Glutamatergic neuron (in vitro differentiated cells): ENCODE results near the gene THADA. TPM values are rescaled to one million over a fixed set of nuclear protein-coding genes. Genes with fewer than 3 reads are reported as not detected.

Experiments used
- DNase-seq: peaks from one replicate; pipeline ENCODE4 v3.0.0; 2022
- H3K27ac Mint-ChIP-seq: one replicate; pipeline ENCODE4 v1.8.0; 2020; ENCODE audit warnings: mild to moderate bottlenecking, mixed read lengths, inconsistent platforms; ENCODE audit not compliant: unreplicated experiment
- H3K27me3 Mint-ChIP-seq: one replicate; pipeline ENCODE4 v1.8.0; 2020; ENCODE audit warnings: mild to moderate bottlenecking, moderate library complexity, mixed read lengths, inconsistent platforms; ENCODE audit not compliant: unreplicated experiment
- H3K36me3 Mint-ChIP-seq: one replicate; pipeline ENCODE4 v1.8.0; 2020; ENCODE audit warnings: mild to moderate bottlenecking, mixed read lengths, inconsistent platforms; ENCODE audit not compliant: unreplicated experiment
- H3K4me1 Mint-ChIP-seq: one replicate; pipeline ENCODE4 v1.8.0; 2020; ENCODE audit warnings: mild to moderate bottlenecking, low read depth, mixed read lengths, inconsistent platforms; ENCODE audit not compliant: unreplicated experiment
- H3K4me3 Mint-ChIP-seq: one replicate; pipeline ENCODE4 v1.8.0; 2020; ENCODE audit warnings: mild to moderate bottlenecking, mixed read lengths, inconsistent platforms; ENCODE audit not compliant: unreplicated experiment
- H3K9me3 Mint-ChIP-seq: one replicate; pipeline ENCODE4 v1.8.0; 2020; ENCODE audit warnings: mild to moderate bottlenecking, moderate library complexity, mixed read lengths, inconsistent platforms; ENCODE audit not compliant: unreplicated experiment
- CTCF ChIP-seq: fragments of 200-600 bp; sonication (generic); IDR thresholded peaks from one replicate; pipeline ENCODE4 v1.5.0; 2021; ENCODE audit not compliant: partially characterized antibody, unreplicated experiment
- total RNA-seq: library from RNA; stranded (reverse); fragmentation: NEBNext Ultra II Directional; extraction: Animal tissue kit (Norgen Biotek cat#: 25700); gene quantifications from one replicate; pipeline ENCODE4 v1.2.1, GENCODE V29; 2021; ENCODE audit not compliant: unreplicated experiment

THADA gene
- total RNA-seq, 1 donor from 2014 or later: 15.0 TPM

GRCh38 chr2:43226955-43227829 is 368.6 kb downstream of the THADA start:
- Mint-ChIP-seq H3K27ac (no peak overlapping the region), H3K4me3 (peak overlapping the region; percentile 80), H3K4me1 (no peaks in the 10 kb centered on the region), H3K27me3 (peaks cover 5% of the 10 kb centered on the region), H3K9me3 (peaks cover 3% of the 10 kb centered on the region), H3K36me3 (no peaks in the 10 kb centered on the region)
- DNase-seq: peak; percentile 72
- no peak for TF ChIP-seq CTCF

GRCh38 chr2:43226558-43226954 is 369.3 kb downstream of the THADA start, which contains the start of gene ZFP36L2:
Gene ZFP36L2 (minus strand): TSS chr2:43226606. CDS start chr2:43226315, 291 bp downstream.
- H3K4me3 Mint-ChIP-seq: peak within 1 kb of the TSS; percentile 80
- H3K4me1 Mint-ChIP-seq: peaks cover 5% of the 10 kb centered on the region
- H3K27ac Mint-ChIP-seq: no peak within 1 kb of the TSS
- peaks cover 3% of the 10 kb centered on the region for H3K9me3 Mint-ChIP-seq
- H3K27me3 Mint-ChIP-seq: peaks cover 5% of the 10 kb centered on the region
- DNase-seq: no peak
- no peaks in the 10 kb centered on the region for H3K36me3 Mint-ChIP-seq
- no peak for TF ChIP-seq CTCF

- peaks cover 5% of the 10 kb centered on the region for H3K27me3 Mint-ChIP-seq
Measured at GRCh38 chr2:43225788-43226557, 369.9 kb downstream of the THADA start.

GRCh38 chr2:43225093-43225787 is 370.6 kb downstream of the THADA start:
- peak; percentile 36 for DNase-seq
- TF ChIP-seq CTCF: peak; percentile 13
- Mint-ChIP-seq H3K4me3 (no peak overlapping the region), H3K27me3 (peaks cover 5% of the 10 kb centered on the region), H3K4me1 (peaks cover 16% of the 10 kb centered on the region), H3K36me3 (no peaks in the 10 kb centered on the region), H3K27ac (no peak overlapping the region), H3K9me3 (peaks cover 3% of the 10 kb centered on the region)

More at GRCh38 chr2:43225788-43226557, 369.9 kb downstream of the THADA start:
- no peak overlapping the region for H3K27ac Mint-ChIP-seq
- peaks cover 11% of the 10 kb centered on the region for H3K4me1 Mint-ChIP-seq
- H3K9me3 Mint-ChIP-seq: peaks cover 3% of the 10 kb centered on the region
- peak overlapping the region; percentile 46 for H3K4me3 Mint-ChIP-seq
- peak; percentile 54 for DNase-seq
- TF ChIP-seq CTCF: peak; percentile 1
- H3K36me3 Mint-ChIP-seq: no peaks in the 10 kb centered on the region
